ENCODE results near the gene COA8.
"Not testable (repeated sequence)": the region's sequence is repeated elsewhere in the genome, so short reads cannot be mapped to it uniquely, and the experiment has no call there.

COA8 gene

DNA sequence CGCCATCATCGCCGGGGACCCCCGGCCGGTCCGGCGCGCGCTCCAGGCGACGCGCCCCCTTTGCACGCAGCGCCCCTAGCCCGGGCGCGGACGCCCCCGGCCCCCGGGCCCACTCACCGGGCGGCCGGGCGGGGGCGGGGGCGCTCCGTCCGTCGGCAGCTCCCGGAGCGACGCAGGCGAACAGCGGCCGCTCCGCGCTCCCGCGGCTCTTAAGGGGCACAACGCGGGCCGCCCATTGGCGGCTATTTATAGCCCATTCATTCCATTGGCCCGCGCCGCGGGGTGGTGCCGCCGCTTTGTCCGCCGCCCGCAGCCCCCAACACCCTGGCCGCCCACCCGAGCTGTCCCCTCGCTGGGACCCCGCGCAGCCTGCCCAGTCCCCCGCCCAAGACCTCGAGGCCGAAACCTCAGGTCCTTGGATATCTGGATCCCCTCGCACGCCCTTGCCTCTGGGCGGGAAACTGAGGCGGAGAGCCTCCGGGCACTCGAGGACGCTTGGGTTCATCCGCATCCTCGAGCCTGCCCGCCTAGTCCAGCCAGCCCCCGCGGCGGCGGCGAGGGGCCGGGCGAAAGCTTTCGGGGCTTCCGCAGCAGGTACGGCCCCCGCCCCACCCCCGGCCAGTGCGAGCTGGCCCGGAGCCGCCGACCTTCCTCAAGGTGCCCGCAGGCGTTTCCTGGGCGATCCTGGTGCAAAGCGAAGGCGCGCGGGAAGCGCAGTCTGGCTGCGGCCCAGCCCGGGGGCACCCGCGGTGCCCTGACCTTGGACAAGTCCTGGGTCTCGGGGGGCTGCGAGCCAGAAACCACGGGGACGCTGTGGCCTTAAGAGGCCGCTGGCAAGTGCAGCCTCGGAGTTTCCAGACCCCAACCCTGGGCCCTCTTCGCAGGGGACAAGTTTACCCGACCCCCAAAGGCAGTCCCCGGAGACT lies 39.8 kb upstream of the COA8 start, which contains the start of gene CKB:
TSS of gene CKB (minus strand) at position 182 of the 926 bp plus-strand sequence. CDS start 337 bp downstream, outside the sequence.
- DNase-seq (ENCODE audit: low read depth) = peak; percentile 63
- H3K4me3 ChIP-seq (ENCODE audit: low read depth, low read length) = peak within 1 kb of the TSS; percentile 44
- TF ChIP-seq, protein P1, sequence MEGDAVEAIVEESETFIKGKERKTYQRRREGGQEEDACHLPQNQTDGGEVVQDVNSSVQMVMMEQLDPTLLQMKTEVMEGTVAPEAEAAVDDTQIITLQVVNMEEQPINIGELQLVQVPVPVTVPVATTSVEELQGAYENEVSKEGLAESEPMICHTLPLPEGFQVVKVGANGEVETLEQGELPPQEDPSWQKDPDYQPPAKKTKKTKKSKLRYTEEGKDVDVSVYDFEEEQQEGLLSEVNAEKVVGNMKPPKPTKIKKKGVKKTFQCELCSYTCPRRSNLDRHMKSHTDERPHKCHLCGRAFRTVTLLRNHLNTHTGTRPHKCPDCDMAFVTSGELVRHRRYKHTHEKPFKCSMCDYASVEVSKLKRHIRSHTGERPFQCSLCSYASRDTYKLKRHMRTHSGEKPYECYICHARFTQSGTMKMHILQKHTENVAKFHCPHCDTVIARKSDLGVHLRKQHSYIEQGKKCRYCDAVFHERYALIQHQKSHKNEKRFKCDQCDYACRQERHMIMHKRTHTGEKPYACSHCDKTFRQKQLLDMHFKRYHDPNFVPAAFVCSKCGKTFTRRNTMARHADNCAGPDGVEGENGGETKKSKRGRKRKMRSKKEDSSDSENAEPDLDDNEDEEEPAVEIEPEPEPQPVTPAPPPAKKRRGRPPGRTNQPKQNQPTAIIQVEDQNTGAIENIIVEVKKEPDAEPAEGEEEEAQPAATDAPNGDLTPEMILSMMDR (conservative IDR thresholded peaks at IDR 0.05; ENCODE audit: low read depth, low read length) = no peak

- TF ChIP-seq, protein P1 (conservative IDR thresholded peaks at IDR 0.05; ENCODE audit: low read depth, low read length) = no peak
- H3K4me3 ChIP-seq (ENCODE audit: low read depth, low read length) = no peak overlapping the region
- DNase-seq (ENCODE audit: low read depth) = no peak
These were observed 39.2 kb upstream of the COA8 start for GRCh38 chr14:103523575-103523954.

DNA sequence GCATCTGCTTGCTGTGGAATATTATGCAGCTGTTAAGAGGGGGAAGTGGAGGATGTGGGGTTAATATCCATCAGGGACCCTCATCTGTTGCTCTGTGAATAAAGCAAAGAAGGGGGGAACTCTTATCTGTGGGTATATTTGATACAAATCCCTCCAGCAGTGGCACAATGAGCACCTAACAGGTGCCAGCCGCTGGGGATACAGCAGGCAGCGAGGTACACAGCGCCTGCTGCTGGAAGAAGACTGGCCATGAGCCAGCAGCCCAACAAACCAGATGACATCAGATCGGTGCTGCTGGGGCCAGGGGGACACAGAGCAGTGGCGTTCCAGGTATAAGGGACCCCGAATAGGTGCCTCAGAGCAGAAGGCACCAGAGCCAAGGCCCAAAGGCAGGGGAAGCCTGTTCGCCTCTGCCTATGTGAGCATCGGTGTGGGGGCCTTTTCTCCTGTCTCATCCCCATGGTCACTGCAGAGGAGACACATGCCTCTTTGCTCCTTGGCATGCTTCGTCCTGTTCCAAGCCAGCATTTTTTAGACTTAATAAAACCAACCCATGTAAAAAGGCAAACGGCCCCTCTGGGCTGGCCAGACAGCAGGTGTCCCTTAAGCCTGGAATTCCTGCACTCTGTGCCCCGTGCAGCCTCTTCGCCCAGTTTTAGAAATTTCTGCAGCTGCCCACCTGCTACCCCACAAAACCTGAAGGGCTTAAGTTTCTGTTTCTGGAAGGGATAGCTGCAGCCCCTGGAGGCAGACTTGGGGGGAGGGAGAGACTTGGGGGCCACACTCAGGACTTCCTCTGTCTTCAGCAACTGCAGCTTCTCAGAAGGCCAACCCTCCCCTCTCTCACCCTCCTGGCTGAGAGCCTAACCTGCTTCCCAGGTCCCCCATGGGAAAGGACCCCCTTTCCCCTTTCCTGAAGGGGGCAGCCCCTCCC lies 38.5 kb upstream of the COA8 start:
- no peak for DNase-seq (ENCODE audit: low read depth)
- H3K4me3 ChIP-seq (ENCODE audit: low read depth, low read length) = no peak overlapping the region
- TF ChIP-seq, protein P1 (conservative IDR thresholded peaks at IDR 0.05; ENCODE audit: low read depth, low read length) = no peak

DNA sequence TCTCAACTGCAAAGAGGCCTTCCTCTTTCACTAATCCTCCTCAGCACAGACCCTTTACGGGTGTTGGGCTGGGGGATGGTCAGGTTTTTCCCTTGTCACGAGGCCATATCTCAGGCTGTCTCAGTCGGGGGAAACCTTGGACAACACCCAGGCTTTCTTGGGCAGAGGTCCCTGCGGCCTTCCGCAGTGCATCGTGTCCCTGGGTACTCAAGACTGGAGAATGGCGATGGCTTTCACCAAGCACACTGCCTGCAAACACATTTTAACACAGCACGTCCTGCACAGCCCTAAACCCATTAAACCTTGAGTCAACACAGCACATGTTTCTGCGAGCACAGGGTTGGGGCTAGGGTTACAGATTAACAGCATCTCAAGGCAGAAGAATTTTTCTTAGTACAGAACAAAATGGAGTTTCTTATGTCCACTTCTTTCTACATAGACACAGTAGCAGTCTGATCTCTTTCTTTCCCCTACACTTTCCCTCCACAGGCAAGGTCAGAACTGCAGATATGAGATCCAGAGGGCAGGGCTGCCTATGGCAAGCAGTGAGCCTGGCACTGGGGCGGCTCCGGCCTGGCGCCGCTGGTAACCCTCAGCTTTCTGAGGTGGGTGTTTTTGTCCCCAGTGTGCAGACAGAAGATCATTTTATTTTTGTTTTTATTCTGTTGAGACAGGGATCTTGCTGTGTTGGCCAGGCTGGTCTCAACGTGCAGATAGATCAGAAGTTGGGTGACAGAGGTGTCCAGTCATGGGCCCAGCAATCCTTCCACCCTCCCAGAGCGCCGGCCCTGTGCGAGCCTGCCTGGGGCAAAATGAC lies 37.1 kb upstream of the COA8 start:
- not testable (repeated sequence) for H3K4me3 ChIP-seq (ENCODE audit: low read depth, low read length); DNase-seq (ENCODE audit: low read depth)

DNA sequence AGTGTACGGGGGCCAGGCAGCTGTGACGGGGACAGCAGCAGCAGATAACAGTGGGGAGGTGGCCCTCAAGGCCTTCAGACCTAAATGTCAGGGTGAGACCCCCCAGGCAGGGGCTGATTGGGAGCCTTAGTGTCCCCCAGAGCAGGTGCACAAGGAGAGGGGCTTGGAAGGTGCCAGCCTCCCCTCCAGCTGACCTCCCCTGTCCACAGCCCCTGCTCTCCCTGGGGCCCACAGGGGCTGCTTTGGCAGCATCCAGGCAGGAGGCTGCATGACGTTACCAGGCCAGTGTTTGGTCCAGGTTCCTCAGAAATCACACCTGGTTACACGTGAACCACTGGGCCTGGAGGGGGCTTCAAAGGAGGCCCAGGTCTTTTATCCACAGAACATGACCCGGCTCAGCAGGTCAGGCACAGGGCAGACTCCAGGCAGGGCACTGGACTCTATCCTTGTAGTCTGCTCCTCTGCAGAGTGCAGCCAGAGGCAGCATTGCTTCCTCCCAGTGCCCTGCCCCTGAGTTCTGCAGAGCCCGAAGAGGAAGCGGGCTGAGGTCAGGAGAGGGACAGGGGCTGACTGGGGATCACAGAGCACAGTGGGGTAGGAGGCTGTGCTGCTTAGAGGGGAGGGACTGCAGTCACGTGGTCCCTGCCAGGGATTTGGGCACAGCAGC lies 36.4 kb upstream of the COA8 start:
- DNase-seq (ENCODE audit: low read depth) = no peak
- TF ChIP-seq, protein P1 (conservative IDR thresholded peaks at IDR 0.05; ENCODE audit: low read depth, low read length) = no peak
- no peak overlapping the region for H3K4me3 ChIP-seq (ENCODE audit: low read depth, low read length)

GRCh38 chr14:103526914-103527248 lies 35.9 kb upstream of the COA8 start:
- TF ChIP-seq, protein P1 (conservative IDR thresholded peaks at IDR 0.05; ENCODE audit: low read depth, low read length) = no peak
- no peak for DNase-seq (ENCODE audit: low read depth)
- H3K4me3 ChIP-seq (ENCODE audit: low read depth, low read length) = no peak overlapping the region

Measured in choroid plexus epithelial cell (primary cell).